ENCODE results near the gene PLD1. TPM values are rescaled to one million over a fixed set of nuclear protein-coding genes. Genes with fewer than 3 reads are reported as not detected.

The PLD1 gene
- total RNA-seq, 2 donors from 2014 or later, result 9.5 to 15.9 TPM

GRCh38 chr3:171685116-171685895, 125.0 kb downstream of the PLD1 start:
- H3K4me1 ChIP-seq (ENCODE audit: control insufficient read depth, insufficient read depth, low read length), result no peaks in the 10 kb centered on the region
- no peak overlapping the region for H3K27ac ChIP-seq (ENCODE audit: low read depth, low read length)
- H3K36me3 Mint-ChIP-seq (ENCODE audit: low read depth), result no peaks in the 10 kb centered on the region
- no peak for TF ChIP-seq CTCF (conservative IDR thresholded peaks at IDR 0.05)
- DNase-seq, result no peak
- 95 to 100% methylated on average over 1 to 6 of the region's 6 CpGs for WGBS, 2 experiments (ENCODE audit: insufficient coverage in 1 of 2, insufficient read length in 1 of 2)
- H3K27me3 Mint-ChIP-seq (ENCODE audit: insufficient read depth), result no peaks in the 10 kb centered on the region
- no peak overlapping the region for H3K27ac Mint-ChIP-seq
- no peak overlapping the region for H3K4me3 Mint-ChIP-seq
- H3K9me3 ChIP-seq (ENCODE audit: control insufficient read depth, low read length), result no peaks in the 10 kb centered on the region
- no peaks in the 10 kb centered on the region for H3K36me3 ChIP-seq (ENCODE audit: control insufficient read depth, insufficient read depth, low read length)
- no peaks in the 10 kb centered on the region for H3K4me1 Mint-ChIP-seq
- no peaks in the 10 kb centered on the region for H3K27me3 ChIP-seq (ENCODE audit: control insufficient read depth, insufficient read depth, low read length, poor library complexity, severe bottlenecking)
- H3K9ac ChIP-seq (ENCODE audit: extremely low read depth, low read length, poor library complexity, severe bottlenecking), result no peak overlapping the region
- H3K4me3 ChIP-seq (ENCODE audit: low read length), result no peak overlapping the region
- H3K9me3 Mint-ChIP-seq, result no peaks in the 10 kb centered on the region

- no peak for DNase-seq
- Histone ChIP-seq H3K4me3 (ENCODE audit: low read length) (no peak overlapping the region), H3K36me3 (ENCODE audit: control insufficient read depth, insufficient read depth, low read length) (no peaks in the 10 kb centered on the region), H3K27ac (ENCODE audit: low read depth, low read length) (no peak overlapping the region), H3K9me3 (ENCODE audit: control insufficient read depth, low read length) (no peaks in the 10 kb centered on the region), H3K27me3 (ENCODE audit: control insufficient read depth, insufficient read depth, low read length, poor library complexity, severe bottlenecking) (no peaks in the 10 kb centered on the region), H3K9ac (ENCODE audit: extremely low read depth, low read length, poor library complexity, severe bottlenecking) (no peak overlapping the region), H3K4me1 (ENCODE audit: control insufficient read depth, insufficient read depth, low read length) (no peaks in the 10 kb centered on the region)
- no peaks in the 10 kb centered on the region for H3K4me1 Mint-ChIP-seq
- 89 to 100% methylated on average over 1 to 2 of the region's 2 CpGs for WGBS, 2 experiments (ENCODE audit: insufficient coverage in 1 of 2, insufficient read length in 1 of 2)
- H3K9me3 Mint-ChIP-seq, result no peaks in the 10 kb centered on the region
- no peak overlapping the region for H3K27ac Mint-ChIP-seq
- H3K36me3 Mint-ChIP-seq (ENCODE audit: low read depth), result no peaks in the 10 kb centered on the region
- no peaks in the 10 kb centered on the region for H3K27me3 Mint-ChIP-seq (ENCODE audit: insufficient read depth)
- TF ChIP-seq CTCF (conservative IDR thresholded peaks at IDR 0.05), result no peak
- no peak overlapping the region for H3K4me3 Mint-ChIP-seq
Observed at GRCh38 chr3:171684221-171684620, 126.1 kb downstream of the PLD1 start.

- TF ChIP-seq CTCF (conservative IDR thresholded peaks at IDR 0.05), result no peak
- Histone ChIP-seq H3K36me3 (ENCODE audit: control insufficient read depth, insufficient read depth, low read length) (no peaks in the 10 kb centered on the region), H3K4me3 (ENCODE audit: low read length) (no peak overlapping the region), H3K9me3 (ENCODE audit: control insufficient read depth, low read length) (no peaks in the 10 kb centered on the region), H3K9ac (ENCODE audit: extremely low read depth, low read length, poor library complexity, severe bottlenecking) (no peak overlapping the region), H3K4me1 (ENCODE audit: control insufficient read depth, insufficient read depth, low read length) (no peaks in the 10 kb centered on the region), H3K27me3 (ENCODE audit: control insufficient read depth, insufficient read depth, low read length, poor library complexity, severe bottlenecking) (no peaks in the 10 kb centered on the region), H3K27ac (ENCODE audit: low read depth, low read length) (no peak overlapping the region)
- 92 to 100% methylated on average over 2 to 3 of the region's 3 CpGs for WGBS, 2 experiments (ENCODE audit: insufficient coverage in 1 of 2, insufficient read length in 1 of 2)
- no peaks in the 10 kb centered on the region for H3K36me3 Mint-ChIP-seq (ENCODE audit: low read depth)
- H3K9me3 Mint-ChIP-seq, result no peaks in the 10 kb centered on the region
- no peaks in the 10 kb centered on the region for H3K4me1 Mint-ChIP-seq
- H3K4me3 Mint-ChIP-seq, result no peak overlapping the region
- H3K27me3 Mint-ChIP-seq (ENCODE audit: insufficient read depth), result no peaks in the 10 kb centered on the region
- no peak for DNase-seq
- no peak overlapping the region for H3K27ac Mint-ChIP-seq
Observed at GRCh38 chr3:171682743-171683142, 127.5 kb downstream of the PLD1 start.

Data from endodermal cell (in vitro differentiated cells).